Upper lobe of right lung (tissue), 1 donor: ENCODE data around the gene MUC5AC. TPM values are rescaled to one million over a fixed set of nuclear protein-coding genes. Genes with fewer than 3 reads are reported as not detected.

Experiments used
- ATAC-seq: fragments of 200-7000 bp; cut with Tn5 transposase; one replicate; pipeline ENCODE4 v1.9.1; 2020; ENCODE audit warnings: mild to moderate bottlenecking, moderate library complexity
- DNase-seq: peaks from one replicate; pipeline ENCODE4 v3.0.0-alpha.2; 2020
- H3K27ac ChIP-seq: fragments of 200-600 bp; one replicate; pipeline ENCODE4 v1.8.0; 2022
- H3K27me3 ChIP-seq: fragments of 200-600 bp; one replicate; pipeline ENCODE4 v1.8.0; 2022; ENCODE audit warnings: mild to moderate bottlenecking
- H3K36me3 ChIP-seq: fragments of 200-600 bp; one replicate; pipeline ENCODE4 v1.8.0; 2022
- H3K4me1 ChIP-seq: fragments of 200-600 bp; one replicate; pipeline ENCODE4 v1.8.0; 2022
- H3K4me3 ChIP-seq: fragments of 200-600 bp; one replicate; pipeline ENCODE4 v1.8.0; 2022; ENCODE audit warnings: mild to moderate bottlenecking
- H3K9me3 ChIP-seq: fragments of 200-600 bp; one replicate; pipeline ENCODE4 v1.8.0; 2022
- intact Hi-C: fragments of 100-400 bp; cut with DNase I; formaldehyde crosslinking; loops from one replicate; pipeline ENCODE4 v1.11.0; 2022
- total RNA-seq: library from RNA; stranded (reverse); fragmentation: NEBNext Ultra II Directional; extraction: Animal tissue kit (Norgen Biotek cat#: 25700); gene quantifications from one replicate; pipeline ENCODE4 v1.2.1, GENCODE V29; 2021
- TF ChIP-seq, protein P1 (sequence below): fragments of 200-600 bp; IDR thresholded peaks from one replicate; pipeline ENCODE4 v1.8.0; 2022; ENCODE audit warnings: antibody characterized with exemption
- donor health status: DM: no; HTN: yes; CAD: no; lungs with severe emphysema.

Gene MUC5AC
- total RNA-seq, 1 donor from 2014 or later, result not detected

- DNase-seq, result no peak
- peaks cover 8% of the 10 kb centered on the region for H3K27me3 ChIP-seq
Observed at GRCh38 chr11:1176224-1177019, 18.7 kb downstream of the MUC5AC start.

DNA sequence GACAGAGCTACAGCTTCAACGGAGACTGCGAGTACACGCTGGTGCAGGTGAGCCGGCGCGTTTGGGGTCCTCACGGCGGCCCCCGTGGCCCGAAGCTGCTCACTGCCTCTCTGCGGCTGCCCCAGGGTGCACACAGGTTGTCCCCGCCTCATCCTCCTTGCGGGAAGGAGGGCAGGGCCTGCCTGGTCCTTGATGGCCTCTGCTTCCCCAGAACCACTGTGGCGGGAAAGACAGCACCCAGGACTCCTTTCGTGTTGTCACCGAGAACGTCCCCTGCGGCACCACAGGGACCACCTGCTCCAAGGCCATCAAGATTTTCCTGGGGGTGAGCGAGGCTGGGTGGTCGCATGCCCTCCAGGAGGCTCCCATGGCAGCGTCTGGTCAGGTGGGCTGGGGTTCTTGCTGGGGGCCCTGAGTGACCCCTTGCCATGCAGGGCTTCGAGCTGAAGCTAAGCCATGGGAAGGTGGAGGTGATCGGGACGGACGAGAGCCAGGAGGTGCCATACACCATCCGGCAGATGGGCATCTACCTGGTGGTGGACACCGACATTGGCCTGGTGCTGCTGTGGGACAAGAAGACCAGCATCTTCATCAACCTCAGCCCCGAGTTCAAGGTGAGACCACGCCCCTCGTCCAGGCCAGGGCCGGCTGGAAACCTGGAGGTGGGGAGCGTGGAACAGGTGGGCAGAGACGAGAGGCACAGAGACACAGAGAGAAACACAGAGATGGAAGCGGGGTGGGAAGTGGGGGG, 19.4 kb downstream of the MUC5AC start:
- Histone ChIP-seq H3K4me1 (no peaks in the 10 kb centered on the region), H3K36me3 (no peaks in the 10 kb centered on the region), H3K27me3 (peaks cover 9% of the 10 kb centered on the region), H3K4me3 (no peak overlapping the region), H3K27ac (no peak overlapping the region), H3K9me3 (no peaks in the 10 kb centered on the region)
- DNase-seq, result no peak
- intact Hi-C loops, result no loop called here
- ATAC-seq, result no peak
- TF ChIP-seq, protein P1, sequence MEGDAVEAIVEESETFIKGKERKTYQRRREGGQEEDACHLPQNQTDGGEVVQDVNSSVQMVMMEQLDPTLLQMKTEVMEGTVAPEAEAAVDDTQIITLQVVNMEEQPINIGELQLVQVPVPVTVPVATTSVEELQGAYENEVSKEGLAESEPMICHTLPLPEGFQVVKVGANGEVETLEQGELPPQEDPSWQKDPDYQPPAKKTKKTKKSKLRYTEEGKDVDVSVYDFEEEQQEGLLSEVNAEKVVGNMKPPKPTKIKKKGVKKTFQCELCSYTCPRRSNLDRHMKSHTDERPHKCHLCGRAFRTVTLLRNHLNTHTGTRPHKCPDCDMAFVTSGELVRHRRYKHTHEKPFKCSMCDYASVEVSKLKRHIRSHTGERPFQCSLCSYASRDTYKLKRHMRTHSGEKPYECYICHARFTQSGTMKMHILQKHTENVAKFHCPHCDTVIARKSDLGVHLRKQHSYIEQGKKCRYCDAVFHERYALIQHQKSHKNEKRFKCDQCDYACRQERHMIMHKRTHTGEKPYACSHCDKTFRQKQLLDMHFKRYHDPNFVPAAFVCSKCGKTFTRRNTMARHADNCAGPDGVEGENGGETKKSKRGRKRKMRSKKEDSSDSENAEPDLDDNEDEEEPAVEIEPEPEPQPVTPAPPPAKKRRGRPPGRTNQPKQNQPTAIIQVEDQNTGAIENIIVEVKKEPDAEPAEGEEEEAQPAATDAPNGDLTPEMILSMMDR, result no peak

More at GRCh38 chr11:1176224-1177019, 18.7 kb downstream of the MUC5AC start:
- TF ChIP-seq, protein P1, result no peak
- Histone ChIP-seq H3K36me3 (no peaks in the 10 kb centered on the region), H3K4me1 (no peaks in the 10 kb centered on the region), H3K9me3 (no peaks in the 10 kb centered on the region), H3K27ac (no peak overlapping the region), H3K4me3 (no peak overlapping the region)
- intact Hi-C loops, result no loop called here
- ATAC-seq, result no peak

DNA sequence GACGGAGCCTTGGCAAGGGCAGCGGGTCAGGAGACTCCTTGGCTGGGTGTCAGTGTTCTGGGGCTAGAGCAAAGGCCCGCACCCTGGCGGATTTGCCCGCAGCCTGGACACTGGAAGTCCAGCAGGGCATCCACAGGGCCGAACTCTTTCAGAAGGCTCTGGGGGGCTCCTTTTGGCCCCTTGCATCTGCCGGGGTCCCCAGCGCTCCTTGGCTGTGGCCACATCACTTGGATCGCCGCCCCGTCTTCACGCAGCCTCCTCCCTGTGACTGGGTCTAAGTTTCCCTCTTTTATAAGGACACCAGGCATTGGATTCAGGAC, 20.0 kb downstream of the MUC5AC start:
- TF ChIP-seq, protein P1, result no peak
- Histone ChIP-seq H3K27me3 (peaks cover 9% of the 10 kb centered on the region), H3K4me1 (no peaks in the 10 kb centered on the region), H3K27ac (no peak overlapping the region), H3K9me3 (no peaks in the 10 kb centered on the region), H3K4me3 (no peak overlapping the region), H3K36me3 (no peaks in the 10 kb centered on the region)
- intact Hi-C loops, result no loop called here
- no peak for ATAC-seq
- no peak for DNase-seq

DNA sequence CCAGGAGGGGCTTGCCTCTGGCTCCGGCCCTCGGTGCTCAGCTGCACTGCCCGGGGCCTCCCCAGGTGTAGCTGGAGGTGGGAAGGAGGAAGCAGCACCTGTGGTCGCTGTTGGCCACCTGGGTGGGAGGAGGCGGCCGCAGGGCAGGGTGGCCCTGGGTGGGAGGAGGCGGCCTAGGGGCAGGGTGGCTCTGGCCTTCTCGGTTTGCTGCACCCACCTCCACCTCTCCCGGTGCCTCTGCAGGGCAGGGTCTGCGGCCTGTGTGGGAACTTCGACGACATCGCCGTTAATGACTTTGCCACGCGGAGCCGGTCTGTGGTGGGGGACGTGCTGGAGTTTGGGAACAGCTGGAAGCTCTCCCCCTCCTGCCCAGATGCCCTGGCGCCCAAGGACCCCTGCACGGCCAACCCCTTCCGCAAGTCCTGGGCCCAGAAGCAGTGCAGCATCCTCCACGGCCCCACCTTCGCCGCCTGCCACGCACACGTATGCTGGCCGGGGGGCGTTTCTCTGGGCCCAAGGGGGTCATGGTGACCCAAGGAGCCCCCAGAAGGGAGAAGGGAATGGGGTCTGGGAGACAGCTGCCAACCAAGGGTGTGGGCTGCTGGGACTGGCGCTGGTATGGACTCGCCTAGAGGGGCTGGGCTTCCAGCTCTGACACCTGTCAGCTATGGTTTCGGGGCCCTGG, 20.6 kb downstream of the MUC5AC start:
- Histone ChIP-seq H3K36me3 (no peaks in the 10 kb centered on the region), H3K4me3 (no peak overlapping the region), H3K27ac (no peak overlapping the region), H3K27me3 (peaks cover 9% of the 10 kb centered on the region), H3K4me1 (no peaks in the 10 kb centered on the region), H3K9me3 (no peaks in the 10 kb centered on the region)
- intact Hi-C loops, result no loop called here
- ATAC-seq (no peak), DNase-seq (no peak)
- TF ChIP-seq, protein P1, result no peak

GRCh38 chr11:1178906-1179305, 21.2 kb downstream of the MUC5AC start:
- intact Hi-C loops, result no loop called here
- H3K4me1 ChIP-seq, result no peaks in the 10 kb centered on the region

More at GRCh38 chr11:1178906-1179305, 21.2 kb downstream of the MUC5AC start:
- Histone ChIP-seq H3K27ac (no peak overlapping the region), H3K9me3 (no peaks in the 10 kb centered on the region), H3K4me3 (no peak overlapping the region), H3K36me3 (no peaks in the 10 kb centered on the region), H3K27me3 (peaks cover 9% of the 10 kb centered on the region)
- ATAC-seq (no peak), DNase-seq (no peak)
- TF ChIP-seq, protein P1, result no peak
